ENCODE measurements around the gene GSTK1.

The GSTK1 gene

DNA sequence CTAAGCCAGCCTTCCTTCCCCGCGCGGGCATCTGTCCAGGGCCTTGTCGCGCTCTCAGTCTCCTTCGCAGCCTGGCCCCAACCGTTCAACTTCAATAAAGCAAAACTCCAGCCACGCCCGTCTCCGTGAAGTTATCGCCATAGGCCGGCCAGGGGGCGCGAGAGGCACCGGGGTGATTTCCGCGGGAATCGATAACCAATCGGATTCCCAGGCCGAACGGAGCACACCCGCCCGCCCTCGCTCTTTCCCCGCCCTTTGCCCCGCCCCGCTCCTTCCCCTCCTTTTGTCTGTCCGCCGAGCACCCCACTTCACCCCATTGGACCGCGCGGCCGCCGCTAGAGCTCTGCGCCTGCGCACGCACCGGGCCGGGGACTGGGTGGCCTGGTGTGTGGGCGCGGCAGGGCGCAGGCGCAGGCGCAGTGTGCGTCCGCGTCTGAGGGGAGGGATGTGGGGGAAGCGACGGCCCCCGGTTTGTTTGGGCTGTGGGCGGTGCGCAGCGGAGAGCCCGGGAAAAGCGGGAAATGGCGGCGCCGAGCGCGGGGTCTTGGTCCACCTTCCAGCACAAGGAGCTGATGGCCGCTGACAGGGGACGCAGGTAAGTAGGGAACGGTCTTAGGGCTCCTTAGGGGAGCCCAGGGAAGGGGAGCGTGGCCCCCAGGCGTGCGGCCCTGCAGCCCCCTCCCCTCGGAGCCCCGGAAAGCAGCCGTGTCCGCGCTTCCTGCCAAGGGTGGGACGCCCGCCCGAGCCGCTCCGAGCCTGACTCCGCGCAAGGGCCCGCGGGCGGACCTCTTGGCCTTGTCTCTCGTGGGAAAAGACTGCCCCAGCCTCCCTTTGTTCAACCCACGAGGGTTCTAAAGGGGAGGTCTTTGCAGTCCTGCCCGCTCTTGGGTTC lies 24.9 kb downstream of the GSTK1 start, which contains the start of gene CASP2 (continued):
- TF ChIP-seq ZSCAN4 (tag by site-specific recombination; IDR thresholded peaks at IDR 0.05) (no peak), ZNF501 (tag by site-specific recombination; IDR thresholded peaks at IDR 0.05) (peak; percentile 63; the same call in 1 of the 2 replicates), ZNF670 (tag by site-specific recombination; IDR thresholded peaks at IDR 0.05; ENCODE audit: low read depth) (no peak), ZNF26 (tag by site-specific recombination; IDR thresholded peaks at IDR 0.05) (no peak), ZNF366 (tag by site-specific recombination; conservative IDR thresholded peaks at IDR 0.05) (peak; percentile 73), ZNF433 (tag by site-specific recombination; IDR thresholded peaks at IDR 0.05; ENCODE audit: low read depth) (no peak), ZNF530 (tag by site-specific recombination; IDR thresholded peaks at IDR 0.05; ENCODE audit: low read depth) (no peak), ZNF23 (tag by site-specific recombination; IDR thresholded peaks at IDR 0.05; ENCODE audit: borderline replicate concordance) (no peak), ZNF391 (tag by site-specific recombination; IDR thresholded peaks at IDR 0.05; ENCODE audit: borderline replicate concordance, low read depth) (0 out of 2 replicates have a peak, but pooled peaks have one; percentile 22), ZIC2 (tag by site-specific recombination; IDR thresholded peaks at IDR 0.05) (peak; percentile 64; the same call in 1 of the 2 replicates), ZNF248 (tag by site-specific recombination; IDR thresholded peaks at IDR 0.05) (no peak), ZNF776 (tag by site-specific recombination; IDR thresholded peaks at IDR 0.05; ENCODE audit: borderline replicate concordance) (no peak), ZNF610 (tag by site-specific recombination; IDR thresholded peaks at IDR 0.05; ENCODE audit: borderline replicate concordance) (peak; percentile 61; the same call in 1 of the 2 replicates), ZNF37A (tag by site-specific recombination; IDR thresholded peaks at IDR 0.05) (no peak), ZNF155 (tag by site-specific recombination; IDR thresholded peaks at IDR 0.05) (no peak), ZBTB48 (tag by site-specific recombination; IDR thresholded peaks at IDR 0.05) (peak; percentile 75; the same call in 1 of the 2 replicates), ZNF221 (tag by site-specific recombination; IDR thresholded peaks at IDR 0.05; ENCODE audit: borderline replicate concordance) (no peak), BCL6B (tag by site-specific recombination; IDR thresholded peaks at IDR 0.05) (no peak), ZNF138 (tag by site-specific recombination; IDR thresholded peaks at IDR 0.05; ENCODE audit: borderline replicate concordance) (no peak)
- TF ChIP-seq, protein P1, sequence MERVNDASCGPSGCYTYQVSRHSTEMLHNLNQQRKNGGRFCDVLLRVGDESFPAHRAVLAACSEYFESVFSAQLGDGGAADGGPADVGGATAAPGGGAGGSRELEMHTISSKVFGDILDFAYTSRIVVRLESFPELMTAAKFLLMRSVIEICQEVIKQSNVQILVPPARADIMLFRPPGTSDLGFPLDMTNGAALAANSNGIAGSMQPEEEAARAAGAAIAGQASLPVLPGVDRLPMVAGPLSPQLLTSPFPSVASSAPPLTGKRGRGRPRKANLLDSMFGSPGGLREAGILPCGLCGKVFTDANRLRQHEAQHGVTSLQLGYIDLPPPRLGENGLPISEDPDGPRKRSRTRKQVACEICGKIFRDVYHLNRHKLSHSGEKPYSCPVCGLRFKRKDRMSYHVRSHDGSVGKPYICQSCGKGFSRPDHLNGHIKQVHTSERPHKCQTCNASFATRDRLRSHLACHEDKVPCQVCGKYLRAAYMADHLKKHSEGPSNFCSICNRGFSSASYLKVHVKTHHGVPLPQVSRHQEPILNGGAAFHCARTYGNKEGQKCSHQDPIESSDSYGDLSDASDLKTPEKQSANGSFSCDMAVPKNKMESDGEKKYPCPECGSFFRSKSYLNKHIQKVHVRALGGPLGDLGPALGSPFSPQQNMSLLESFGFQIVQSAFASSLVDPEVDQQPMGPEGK (tag by site-specific recombination; IDR thresholded peaks at IDR 0.05): peak; percentile 99
- TF ChIP-seq, protein P2, sequence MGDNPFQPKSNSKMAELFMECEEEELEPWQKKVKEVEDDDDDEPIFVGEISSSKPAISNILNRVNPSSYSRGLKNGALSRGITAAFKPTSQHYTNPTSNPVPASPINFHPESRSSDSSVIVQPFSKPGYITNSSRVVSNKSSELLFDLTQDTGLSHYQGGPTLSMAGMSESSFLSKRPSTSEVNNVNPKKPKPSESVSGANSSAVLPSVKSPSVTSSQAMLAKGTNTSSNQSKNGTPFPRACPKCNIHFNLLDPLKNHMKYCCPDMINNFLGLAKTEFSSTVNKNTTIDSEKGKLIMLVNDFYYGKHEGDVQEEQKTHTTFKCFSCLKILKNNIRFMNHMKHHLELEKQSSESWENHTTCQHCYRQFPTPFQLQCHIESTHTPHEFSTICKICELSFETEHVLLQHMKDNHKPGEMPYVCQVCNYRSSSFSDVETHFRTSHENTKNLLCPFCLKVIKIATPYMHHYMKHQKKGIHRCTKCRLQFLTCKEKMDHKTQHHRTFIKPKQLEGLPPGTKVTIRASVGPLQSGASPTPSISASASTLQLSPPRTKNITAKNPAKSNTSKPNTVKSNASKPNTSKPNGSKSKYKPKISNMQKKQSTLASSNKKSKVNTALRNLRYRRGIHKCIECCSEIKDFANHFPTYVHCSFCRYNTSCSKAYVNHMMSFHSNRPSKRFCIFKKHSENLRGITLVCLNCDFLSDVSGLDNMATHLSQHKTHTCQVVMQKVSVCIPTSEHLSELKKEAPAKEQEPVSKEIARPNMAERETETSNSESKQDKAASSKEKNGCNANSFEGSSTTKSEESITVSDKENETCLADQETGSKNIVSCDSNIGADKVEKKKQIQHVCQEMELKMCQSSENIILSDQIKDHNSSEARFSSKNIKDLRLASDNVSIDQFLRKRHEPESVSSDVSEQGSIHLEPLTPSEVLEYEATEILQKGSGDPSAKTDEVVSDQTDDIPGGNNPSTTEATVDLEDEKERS (tag by site-specific recombination; IDR thresholded peaks at IDR 0.05): peak; percentile 61; the same call in 1 of the 2 replicates
- TF ChIP-seq, protein P3, sequence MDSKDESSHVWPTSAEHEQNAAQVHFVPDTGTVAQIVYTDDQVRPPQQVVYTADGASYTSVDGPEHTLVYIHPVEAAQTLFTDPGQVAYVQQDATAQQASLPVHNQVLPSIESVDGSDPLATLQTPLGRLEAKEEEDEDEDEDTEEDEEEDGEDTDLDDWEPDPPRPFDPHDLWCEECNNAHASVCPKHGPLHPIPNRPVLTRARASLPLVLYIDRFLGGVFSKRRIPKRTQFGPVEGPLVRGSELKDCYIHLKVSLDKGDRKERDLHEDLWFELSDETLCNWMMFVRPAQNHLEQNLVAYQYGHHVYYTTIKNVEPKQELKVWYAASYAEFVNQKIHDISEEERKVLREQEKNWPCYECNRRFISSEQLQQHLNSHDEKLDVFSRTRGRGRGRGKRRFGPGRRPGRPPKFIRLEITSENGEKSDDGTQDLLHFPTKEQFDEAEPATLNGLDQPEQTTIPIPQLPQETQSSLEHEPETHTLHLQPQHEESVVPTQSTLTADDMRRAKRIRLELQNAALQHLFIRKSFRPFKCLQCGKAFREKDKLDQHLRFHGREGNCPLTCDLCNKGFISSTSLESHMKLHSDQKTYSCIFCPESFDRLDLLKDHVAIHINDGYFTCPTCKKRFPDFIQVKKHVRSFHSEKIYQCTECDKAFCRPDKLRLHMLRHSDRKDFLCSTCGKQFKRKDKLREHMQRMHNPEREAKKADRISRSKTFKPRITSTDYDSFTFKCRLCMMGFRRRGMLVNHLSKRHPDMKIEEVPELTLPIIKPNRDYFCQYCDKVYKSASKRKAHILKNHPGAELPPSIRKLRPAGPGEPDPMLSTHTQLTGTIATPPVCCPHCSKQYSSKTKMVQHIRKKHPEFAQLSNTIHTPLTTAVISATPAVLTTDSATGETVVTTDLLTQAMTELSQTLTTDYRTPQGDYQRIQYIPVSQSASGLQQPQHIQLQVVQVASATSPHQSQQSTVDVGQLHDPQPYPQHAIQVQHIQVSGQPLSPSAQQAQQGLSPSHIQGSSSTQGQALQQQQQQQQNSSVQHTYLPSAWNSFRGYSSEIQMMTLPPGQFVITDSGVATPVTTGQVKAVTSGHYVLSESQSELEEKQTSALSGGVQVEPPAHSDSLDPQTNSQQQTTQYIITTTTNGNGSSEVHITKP (tag by site-specific recombination; IDR thresholded peaks at IDR 0.05): peak; percentile 63
- TF ChIP-seq, protein P4, sequence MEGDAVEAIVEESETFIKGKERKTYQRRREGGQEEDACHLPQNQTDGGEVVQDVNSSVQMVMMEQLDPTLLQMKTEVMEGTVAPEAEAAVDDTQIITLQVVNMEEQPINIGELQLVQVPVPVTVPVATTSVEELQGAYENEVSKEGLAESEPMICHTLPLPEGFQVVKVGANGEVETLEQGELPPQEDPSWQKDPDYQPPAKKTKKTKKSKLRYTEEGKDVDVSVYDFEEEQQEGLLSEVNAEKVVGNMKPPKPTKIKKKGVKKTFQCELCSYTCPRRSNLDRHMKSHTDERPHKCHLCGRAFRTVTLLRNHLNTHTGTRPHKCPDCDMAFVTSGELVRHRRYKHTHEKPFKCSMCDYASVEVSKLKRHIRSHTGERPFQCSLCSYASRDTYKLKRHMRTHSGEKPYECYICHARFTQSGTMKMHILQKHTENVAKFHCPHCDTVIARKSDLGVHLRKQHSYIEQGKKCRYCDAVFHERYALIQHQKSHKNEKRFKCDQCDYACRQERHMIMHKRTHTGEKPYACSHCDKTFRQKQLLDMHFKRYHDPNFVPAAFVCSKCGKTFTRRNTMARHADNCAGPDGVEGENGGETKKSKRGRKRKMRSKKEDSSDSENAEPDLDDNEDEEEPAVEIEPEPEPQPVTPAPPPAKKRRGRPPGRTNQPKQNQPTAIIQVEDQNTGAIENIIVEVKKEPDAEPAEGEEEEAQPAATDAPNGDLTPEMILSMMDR (tag by site-specific recombination; IDR thresholded peaks at IDR 0.05): peak; percentile 78; the same call in 1 of the 2 replicates

Data from HEK293 (cell line).